ENCODE results near the gene RNF181.
"Not testable (repeated sequence)": the region's sequence is repeated elsewhere in the genome, so short reads cannot be mapped to it uniquely, and the experiment has no call there.

Gene RNF181

GRCh38 chr2:85614757-85615156, 19.2 kb downstream of the RNF181 start:
- DNase-seq (ENCODE audit: low read depth) = not testable (repeated sequence)

GRCh38 chr2:85615413-85615728, 19.8 kb downstream of the RNF181 start:
- DNase-seq (ENCODE audit: low read depth) = no peak

GRCh38 chr2:85617723-85618122, 22.2 kb downstream of the RNF181 start:
- DNase-seq (ENCODE audit: low read depth) = not testable (repeated sequence)

GRCh38 chr2:85619617-85620016, 24.1 kb downstream of the RNF181 start:
- DNase-seq (ENCODE audit: low read depth) = no peak

- no peak for DNase-seq (ENCODE audit: low read depth)
Measured at GRCh38 chr2:85621338-85621737, 25.8 kb downstream of the RNF181 start.

GRCh38 chr2:85623991-85624390, 28.4 kb downstream of the RNF181 start:
- no peak for DNase-seq (ENCODE audit: low read depth)

GRCh38 chr2:85628658-85629057, 33.1 kb downstream of the RNF181 start:
- no peak for DNase-seq (ENCODE audit: low read depth)

GRCh38 chr2:85631316-85631715, 35.8 kb downstream of the RNF181 start:
- no peak for DNase-seq (ENCODE audit: low read depth)

GRCh38 chr2:85635011-85635410, 39.5 kb downstream of the RNF181 start:
- DNase-seq (ENCODE audit: low read depth) = no peak

GRCh38 chr2:85635636-85636035, 40.1 kb downstream of the RNF181 start:
- DNase-seq (ENCODE audit: low read depth) = no peak

- no peak for DNase-seq (ENCODE audit: low read depth)
Measured at GRCh38 chr2:85642725-85643124, 47.2 kb downstream of the RNF181 start.

- no peak for DNase-seq (ENCODE audit: low read depth)
Measured at GRCh38 chr2:85644909-85645308, 49.4 kb downstream of the RNF181 start.

GRCh38 chr2:85646166-85646565, 50.6 kb downstream of the RNF181 start:
- DNase-seq (ENCODE audit: low read depth) = no peak

All from stimulated activated CD8-positive, alpha-beta memory T cell treated with anti-CD3 and anti-CD28 coated beads, Interleukin-12 subunit alpha, Interleukin-12 subunit beta, amount 100 ng/mL, for 4 hours (primary cell).